WTC11 (cell line): ENCODE measurements around the gene DIP2A. TPM values are rescaled to one million over a fixed set of nuclear protein-coding genes. Genes with fewer than 3 reads are reported as not detected.

Source experiments
- ATAC-seq: fragments of 200-7000 bp; cut with Tn5 transposase; 2 replicates; pipeline ENCODE4 v1.10.0; 2021; ENCODE audit warnings: mild to moderate bottlenecking, moderate library complexity
- CTCF ChIA-PET: fragments of 300-600 bp; sonication (Branson Sonifier 250); formaldehyde crosslinking; loops from one replicate; lab custom pipeline; 2021; ENCODE audit warnings: antibody characterized with exemption; lab: Charles Lee
- POLR2A ChIA-PET: fragments of 350-600 bp; sonication (Branson Sonifier 250); formaldehyde crosslinking; loops from one replicate; lab custom pipeline; 2021; ENCODE audit warnings: antibody characterized with exemption; lab: Charles Lee
- DNase-seq: peaks from one replicate; pipeline ENCODE4 v3.0.0; 2021; ENCODE audit warnings: low spot score
- H3K27ac Mint-ChIP-seq: 2 replicates; pipeline ENCODE4 v1.8.0; 2021; ENCODE audit warnings: mixed read lengths
- H3K27me3 Mint-ChIP-seq: 2 replicates; pipeline ENCODE4 v1.8.0; 2021; ENCODE audit warnings: low read depth, mild to moderate bottlenecking, moderate library complexity, mixed read lengths
- H3K36me3 Mint-ChIP-seq: 2 replicates; pipeline ENCODE4 v1.8.0; 2021; ENCODE audit warnings: mixed read lengths
- H3K4me1 Mint-ChIP-seq: 2 replicates; pipeline ENCODE4 v1.8.0; 2022; ENCODE audit warnings: mixed read lengths
- H3K4me3 Mint-ChIP-seq: 2 replicates; pipeline ENCODE4 v1.8.0; 2021; ENCODE audit warnings: mild to moderate bottlenecking, moderate library complexity, mixed read lengths
- H3K9me3 Mint-ChIP-seq: 2 replicates; pipeline ENCODE4 v1.8.0; 2021; ENCODE audit warnings: mixed read lengths
- ELF4 ChIP-seq: sonication (generic); formaldehyde crosslinking; IDR thresholded peaks from 2 replicates; pipeline ENCODE4 v1.8.1; 2022; ENCODE audit warnings: low read depth, mild to moderate bottlenecking, moderate library complexity, missing genetic modification reagents
- IRF2 ChIP-seq: sonication (generic); formaldehyde crosslinking; IDR thresholded peaks from 2 replicates; pipeline ENCODE4 v1.8.0; 2022; ENCODE audit warnings: low read depth, missing genetic modification reagents, borderline replicate concordance
- JUN ChIP-seq: sonication (generic); formaldehyde crosslinking; IDR thresholded peaks from 2 replicates; pipeline ENCODE4 v1.8.0; 2023; ENCODE audit warnings: mild to moderate bottlenecking, missing genetic modification reagents
- KAT7 ChIP-seq: sonication (generic); formaldehyde crosslinking; IDR thresholded peaks from 2 replicates; pipeline ENCODE4 v1.8.1; 2023; ENCODE audit warnings: missing genetic modification reagents, mild to moderate bottlenecking, borderline replicate concordance
- PRRX2 ChIP-seq: fragments of 250-450 bp; sonication (Bioruptor Pico); IDR thresholded peaks from 2 replicates; pipeline ENCODE4 v1.8.0; 2021; ENCODE audit warnings: mild to moderate bottlenecking
- TEAD4 ChIP-seq: sonication (generic); formaldehyde crosslinking; IDR thresholded peaks from 2 replicates; pipeline ENCODE4 v1.8.0; 2022; ENCODE audit warnings: mild to moderate bottlenecking, missing genetic modification reagents
- TP53 ChIP-seq: sonication (generic); formaldehyde crosslinking; IDR thresholded peaks from 2 replicates; pipeline ENCODE4 v1.8.1; 2023; ENCODE audit warnings: mild to moderate bottlenecking, missing genetic modification reagents
- total RNA-seq: library from RNA; stranded (reverse); gene quantifications from 3 replicates; pipeline ENCODE4 v1.2.3, GENCODE V29; 2021
- TF ChIP-seq, protein P1 (sequence below): sonication (generic); formaldehyde crosslinking; IDR thresholded peaks from 2 replicates; pipeline ENCODE4 v1.8.1; 2022; ENCODE audit warnings: missing genetic modification reagents, borderline replicate concordance
- TF ChIP-seq, protein P2 (sequence below): sonication (generic); formaldehyde crosslinking; IDR thresholded peaks from 2 replicates; pipeline ENCODE4 v1.8.1; 2022; ENCODE audit warnings: mild to moderate bottlenecking, moderate library complexity, missing genetic modification reagents
- TF ChIP-seq, protein P3 (sequence below): fragments of 250-450 bp; sonication (Bioruptor Pico); IDR thresholded peaks from 2 replicates; pipeline ENCODE4 v1.8.0; 2021; ENCODE audit warnings: mild to moderate bottlenecking
- TF ChIP-seq, protein P4 (sequence below): fragments of 250-450 bp; sonication (Bioruptor Pico); IDR thresholded peaks from 2 replicates; pipeline ENCODE4 v1.9.0; 2021; ENCODE audit warnings: mild to moderate bottlenecking, borderline replicate concordance
- TF ChIP-seq, protein P5 (sequence below): fragments of 250-450 bp; sonication (Bioruptor Pico); IDR thresholded peaks from 2 replicates; pipeline ENCODE4 v1.9.0; 2021; ENCODE audit warnings: mild to moderate bottlenecking
- TF ChIP-seq, protein P6 (sequence below): fragments of 250-450 bp; sonication (Bioruptor Pico); conservative IDR thresholded peaks from 2 replicates; pipeline ENCODE4 v1.9.0; 2021; ENCODE audit warnings: mild to moderate bottlenecking
- TF ChIP-seq, protein P7 (sequence below): sonication (generic); formaldehyde crosslinking; IDR thresholded peaks from 2 replicates; pipeline ENCODE4 v1.8.0; 2023; ENCODE audit warnings: missing genetic modification reagents, mild to moderate bottlenecking, borderline replicate concordance

DIP2A gene
- total RNA-seq, 1 experiment from 2014 or later = 39.4 TPM

DNA sequence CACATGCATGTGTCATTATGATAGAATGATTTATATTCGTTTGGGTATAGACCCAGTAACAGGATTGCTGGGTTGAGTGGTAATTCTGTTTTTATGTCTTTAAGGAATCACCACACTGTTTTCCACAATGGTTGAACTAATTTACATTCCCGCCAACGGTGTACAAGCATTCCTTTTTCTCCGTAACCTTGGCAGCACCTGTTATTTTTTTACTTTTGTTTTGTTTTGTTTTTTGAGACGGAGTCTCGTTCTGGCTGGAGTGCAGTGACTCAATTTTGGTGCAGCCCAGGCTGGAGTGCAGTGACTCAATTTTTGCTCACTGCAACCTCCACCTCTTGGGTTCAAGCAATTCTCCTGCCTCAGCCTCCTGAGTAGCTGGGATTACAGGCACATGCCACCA, 154.7 kb downstream of the DIP2A start (continued):
- TF ChIP-seq, protein P1, sequence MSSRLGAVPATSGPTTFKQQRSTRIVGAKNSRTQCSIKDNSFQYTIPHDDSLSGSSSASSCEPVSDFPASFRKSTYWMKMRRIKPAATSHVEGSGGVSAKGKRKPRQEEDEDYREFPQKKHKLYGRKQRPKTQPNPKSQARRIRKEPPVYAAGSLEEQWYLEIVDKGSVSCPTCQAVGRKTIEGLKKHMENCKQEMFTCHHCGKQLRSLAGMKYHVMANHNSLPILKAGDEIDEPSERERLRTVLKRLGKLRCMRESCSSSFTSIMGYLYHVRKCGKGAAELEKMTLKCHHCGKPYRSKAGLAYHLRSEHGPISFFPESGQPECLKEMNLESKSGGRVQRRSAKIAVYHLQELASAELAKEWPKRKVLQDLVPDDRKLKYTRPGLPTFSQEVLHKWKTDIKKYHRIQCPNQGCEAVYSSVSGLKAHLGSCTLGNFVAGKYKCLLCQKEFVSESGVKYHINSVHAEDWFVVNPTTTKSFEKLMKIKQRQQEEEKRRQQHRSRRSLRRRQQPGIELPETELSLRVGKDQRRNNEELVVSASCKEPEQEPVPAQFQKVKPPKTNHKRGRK (CRISPR knock-in tag) = no peak
- TF ChIP-seq, protein P2, sequence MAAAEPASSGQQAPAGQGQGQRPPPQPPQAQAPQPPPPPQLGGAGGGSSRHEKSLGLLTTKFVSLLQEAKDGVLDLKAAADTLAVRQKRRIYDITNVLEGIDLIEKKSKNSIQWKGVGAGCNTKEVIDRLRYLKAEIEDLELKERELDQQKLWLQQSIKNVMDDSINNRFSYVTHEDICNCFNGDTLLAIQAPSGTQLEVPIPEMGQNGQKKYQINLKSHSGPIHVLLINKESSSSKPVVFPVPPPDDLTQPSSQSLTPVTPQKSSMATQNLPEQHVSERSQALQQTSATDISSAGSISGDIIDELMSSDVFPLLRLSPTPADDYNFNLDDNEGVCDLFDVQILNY (CRISPR knock-in tag) = no peak
- TF ChIP-seq PRRX2 (CRISPR knock-in tag) (no peak), JUN (no peak), KAT7 (CRISPR knock-in tag) (no peak)
- TF ChIP-seq, protein P3, sequence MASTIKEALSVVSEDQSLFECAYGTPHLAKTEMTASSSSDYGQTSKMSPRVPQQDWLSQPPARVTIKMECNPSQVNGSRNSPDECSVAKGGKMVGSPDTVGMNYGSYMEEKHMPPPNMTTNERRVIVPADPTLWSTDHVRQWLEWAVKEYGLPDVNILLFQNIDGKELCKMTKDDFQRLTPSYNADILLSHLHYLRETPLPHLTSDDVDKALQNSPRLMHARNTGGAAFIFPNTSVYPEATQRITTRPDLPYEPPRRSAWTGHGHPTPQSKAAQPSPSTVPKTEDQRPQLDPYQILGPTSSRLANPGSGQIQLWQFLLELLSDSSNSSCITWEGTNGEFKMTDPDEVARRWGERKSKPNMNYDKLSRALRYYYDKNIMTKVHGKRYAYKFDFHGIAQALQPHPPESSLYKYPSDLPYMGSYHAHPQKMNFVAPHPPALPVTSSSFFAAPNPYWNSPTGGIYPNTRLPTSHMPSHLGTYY (CRISPR knock-in tag) = no peak
- TF ChIP-seq, protein P4, sequence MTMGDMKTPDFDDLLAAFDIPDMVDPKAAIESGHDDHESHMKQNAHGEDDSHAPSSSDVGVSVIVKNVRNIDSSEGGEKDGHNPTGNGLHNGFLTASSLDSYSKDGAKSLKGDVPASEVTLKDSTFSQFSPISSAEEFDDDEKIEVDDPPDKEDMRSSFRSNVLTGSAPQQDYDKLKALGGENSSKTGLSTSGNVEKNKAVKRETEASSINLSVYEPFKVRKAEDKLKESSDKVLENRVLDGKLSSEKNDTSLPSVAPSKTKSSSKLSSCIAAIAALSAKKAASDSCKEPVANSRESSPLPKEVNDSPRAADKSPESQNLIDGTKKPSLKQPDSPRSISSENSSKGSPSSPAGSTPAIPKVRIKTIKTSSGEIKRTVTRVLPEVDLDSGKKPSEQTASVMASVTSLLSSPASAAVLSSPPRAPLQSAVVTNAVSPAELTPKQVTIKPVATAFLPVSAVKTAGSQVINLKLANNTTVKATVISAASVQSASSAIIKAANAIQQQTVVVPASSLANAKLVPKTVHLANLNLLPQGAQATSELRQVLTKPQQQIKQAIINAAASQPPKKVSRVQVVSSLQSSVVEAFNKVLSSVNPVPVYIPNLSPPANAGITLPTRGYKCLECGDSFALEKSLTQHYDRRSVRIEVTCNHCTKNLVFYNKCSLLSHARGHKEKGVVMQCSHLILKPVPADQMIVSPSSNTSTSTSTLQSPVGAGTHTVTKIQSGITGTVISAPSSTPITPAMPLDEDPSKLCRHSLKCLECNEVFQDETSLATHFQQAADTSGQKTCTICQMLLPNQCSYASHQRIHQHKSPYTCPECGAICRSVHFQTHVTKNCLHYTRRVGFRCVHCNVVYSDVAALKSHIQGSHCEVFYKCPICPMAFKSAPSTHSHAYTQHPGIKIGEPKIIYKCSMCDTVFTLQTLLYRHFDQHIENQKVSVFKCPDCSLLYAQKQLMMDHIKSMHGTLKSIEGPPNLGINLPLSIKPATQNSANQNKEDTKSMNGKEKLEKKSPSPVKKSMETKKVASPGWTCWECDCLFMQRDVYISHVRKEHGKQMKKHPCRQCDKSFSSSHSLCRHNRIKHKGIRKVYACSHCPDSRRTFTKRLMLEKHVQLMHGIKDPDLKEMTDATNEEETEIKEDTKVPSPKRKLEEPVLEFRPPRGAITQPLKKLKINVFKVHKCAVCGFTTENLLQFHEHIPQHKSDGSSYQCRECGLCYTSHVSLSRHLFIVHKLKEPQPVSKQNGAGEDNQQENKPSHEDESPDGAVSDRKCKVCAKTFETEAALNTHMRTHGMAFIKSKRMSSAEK (CRISPR knock-in tag) = no peak
- TF ChIP-seq, protein P5, sequence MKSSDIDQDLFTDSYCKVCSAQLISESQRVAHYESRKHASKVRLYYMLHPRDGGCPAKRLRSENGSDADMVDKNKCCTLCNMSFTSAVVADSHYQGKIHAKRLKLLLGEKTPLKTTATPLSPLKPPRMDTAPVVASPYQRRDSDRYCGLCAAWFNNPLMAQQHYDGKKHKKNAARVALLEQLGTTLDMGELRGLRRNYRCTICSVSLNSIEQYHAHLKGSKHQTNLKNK (CRISPR knock-in tag) = no peak

DNA sequence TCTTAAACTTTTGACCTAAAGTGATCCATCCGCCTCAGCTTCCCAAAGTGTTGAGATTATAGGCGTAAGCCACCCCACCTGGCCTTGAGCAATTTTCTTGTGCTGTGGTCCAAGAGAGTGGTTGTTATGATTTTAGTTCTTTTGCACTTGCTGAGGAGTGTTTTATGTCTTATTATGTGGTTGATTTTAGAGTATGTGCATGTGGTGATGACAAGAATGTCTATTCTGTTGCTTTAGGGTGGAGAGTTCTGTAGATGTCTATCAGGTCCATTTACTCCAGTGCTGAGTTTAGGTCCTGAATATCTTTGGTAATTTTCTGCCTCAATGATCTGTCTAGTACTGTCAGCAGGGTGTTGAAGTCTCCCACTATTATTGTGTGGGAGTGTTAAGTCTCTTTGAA, 157.4 kb downstream of the DIP2A start:
- Mint-ChIP-seq H3K4me3 (no peak overlapping the region), H3K4me1 (peaks cover 10% of the 10 kb centered on the region), H3K36me3 (no peaks in the 10 kb centered on the region), H3K27ac (no peak overlapping the region), H3K27me3 (no peaks in the 10 kb centered on the region; the same call in none of the 2 replicates), H3K9me3 (peaks cover 8% of the 10 kb centered on the region)
- TF ChIP-seq IRF2 = no peak
- TF ChIP-seq, protein P6, sequence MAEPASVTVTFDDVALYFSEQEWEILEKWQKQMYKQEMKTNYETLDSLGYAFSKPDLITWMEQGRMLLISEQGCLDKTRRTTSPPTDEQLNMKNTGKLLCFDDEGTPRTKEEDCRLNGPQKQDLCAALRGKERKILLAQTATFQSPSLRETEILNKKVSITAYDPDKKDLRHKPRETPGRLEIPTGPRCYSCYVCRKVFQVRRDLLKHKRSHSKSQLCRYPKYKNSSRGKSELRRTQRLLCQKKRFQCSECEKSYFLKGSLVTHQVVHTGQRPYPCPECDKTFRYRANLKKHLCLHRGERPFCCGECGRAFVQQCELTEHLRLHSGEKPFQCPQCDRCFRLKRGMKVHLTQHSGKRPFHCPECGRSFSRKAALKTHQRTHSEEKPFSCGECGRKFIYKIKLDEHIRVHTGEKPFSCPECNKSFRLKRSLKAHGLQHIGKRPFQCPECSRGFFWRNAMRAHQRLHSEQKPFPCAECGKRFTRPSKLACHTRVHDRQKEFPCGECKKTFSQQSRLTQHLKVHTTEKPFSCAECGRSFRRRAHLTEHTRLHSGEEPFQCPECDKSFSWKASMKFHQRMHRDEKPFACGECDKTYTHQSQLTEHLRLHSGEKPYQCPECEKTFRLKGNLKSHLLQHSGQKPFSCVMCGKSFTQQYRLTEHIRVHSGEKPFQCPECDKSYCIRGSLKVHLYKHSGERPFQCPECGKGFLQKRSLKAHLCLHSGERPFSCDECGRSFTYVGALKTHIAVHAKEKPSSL (CRISPR knock-in tag) = no peak
- TF ChIP-seq, protein P5 (CRISPR knock-in tag) = no peak
- TF ChIP-seq TP53 (CRISPR knock-in tag) = no peak
- TF ChIP-seq ELF4 (CRISPR knock-in tag) = no peak
- TF ChIP-seq, protein P4 (CRISPR knock-in tag) = no peak
- no peak for TF ChIP-seq JUN
- TF ChIP-seq, protein P7, sequence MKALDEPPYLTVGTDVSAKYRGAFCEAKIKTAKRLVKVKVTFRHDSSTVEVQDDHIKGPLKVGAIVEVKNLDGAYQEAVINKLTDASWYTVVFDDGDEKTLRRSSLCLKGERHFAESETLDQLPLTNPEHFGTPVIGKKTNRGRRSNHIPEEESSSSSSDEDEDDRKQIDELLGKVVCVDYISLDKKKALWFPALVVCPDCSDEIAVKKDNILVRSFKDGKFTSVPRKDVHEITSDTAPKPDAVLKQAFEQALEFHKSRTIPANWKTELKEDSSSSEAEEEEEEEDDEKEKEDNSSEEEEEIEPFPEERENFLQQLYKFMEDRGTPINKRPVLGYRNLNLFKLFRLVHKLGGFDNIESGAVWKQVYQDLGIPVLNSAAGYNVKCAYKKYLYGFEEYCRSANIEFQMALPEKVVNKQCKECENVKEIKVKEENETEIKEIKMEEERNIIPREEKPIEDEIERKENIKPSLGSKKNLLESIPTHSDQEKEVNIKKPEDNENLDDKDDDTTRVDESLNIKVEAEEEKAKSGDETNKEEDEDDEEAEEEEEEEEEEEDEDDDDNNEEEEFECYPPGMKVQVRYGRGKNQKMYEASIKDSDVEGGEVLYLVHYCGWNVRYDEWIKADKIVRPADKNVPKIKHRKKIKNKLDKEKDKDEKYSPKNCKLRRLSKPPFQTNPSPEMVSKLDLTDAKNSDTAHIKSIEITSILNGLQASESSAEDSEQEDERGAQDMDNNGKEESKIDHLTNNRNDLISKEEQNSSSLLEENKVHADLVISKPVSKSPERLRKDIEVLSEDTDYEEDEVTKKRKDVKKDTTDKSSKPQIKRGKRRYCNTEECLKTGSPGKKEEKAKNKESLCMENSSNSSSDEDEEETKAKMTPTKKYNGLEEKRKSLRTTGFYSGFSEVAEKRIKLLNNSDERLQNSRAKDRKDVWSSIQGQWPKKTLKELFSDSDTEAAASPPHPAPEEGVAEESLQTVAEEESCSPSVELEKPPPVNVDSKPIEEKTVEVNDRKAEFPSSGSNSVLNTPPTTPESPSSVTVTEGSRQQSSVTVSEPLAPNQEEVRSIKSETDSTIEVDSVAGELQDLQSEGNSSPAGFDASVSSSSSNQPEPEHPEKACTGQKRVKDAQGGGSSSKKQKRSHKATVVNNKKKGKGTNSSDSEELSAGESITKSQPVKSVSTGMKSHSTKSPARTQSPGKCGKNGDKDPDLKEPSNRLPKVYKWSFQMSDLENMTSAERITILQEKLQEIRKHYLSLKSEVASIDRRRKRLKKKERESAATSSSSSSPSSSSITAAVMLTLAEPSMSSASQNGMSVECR (CRISPR knock-in tag) = no peak
- TF ChIP-seq PRRX2 (CRISPR knock-in tag) = no peak
- no peak for TF ChIP-seq TEAD4
- POLR2A ChIA-PET = no interaction called here
- DNase-seq = no peak
- no peak for ATAC-seq
- CTCF ChIA-PET = no interaction called here
